Measurements from ENCODE around the gene ENDOD1. TPM values are rescaled to one million over a fixed set of nuclear protein-coding genes. Genes with fewer than 3 reads are reported as not detected.

The ENDOD1 gene
- total and polyA plus RNA-seq, 2 donors (not counting 1 experiment from before 2014, with no cell fraction given): 7.0 to 11.7 TPM

DNA sequence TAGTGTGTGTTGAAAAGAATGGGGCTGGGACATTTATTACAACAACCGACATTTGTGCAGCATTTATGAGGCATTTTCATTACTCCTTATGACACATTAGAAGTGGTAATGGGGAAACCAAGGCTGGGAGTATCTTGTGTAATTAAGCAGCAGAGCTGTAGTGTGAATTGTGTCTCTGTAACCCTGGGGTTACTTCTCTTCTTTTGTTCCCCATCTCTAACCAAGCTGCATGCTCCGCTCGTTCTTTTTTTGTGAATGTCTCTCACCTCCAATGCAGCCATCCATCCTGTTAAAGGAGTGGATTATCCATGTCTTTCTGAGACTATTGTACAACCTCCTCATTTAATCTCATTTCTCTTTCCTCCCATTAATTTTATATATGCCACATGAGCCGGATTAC lies 65.7 kb downstream of the ENDOD1 start:
- CTCF ChIA-PET: interaction anchor here (0.6 to 9.0 kb wide), 20 partner anchors 11 to 680 kb away, joined by 3 to 207 read pairs (median 5); partner anchors contain the start of genes FAM76B and SESN3
- peak overlapping the region; percentile 2 for H3K27ac Mint-ChIP-seq
- Histone ChIP-seq H3K27me3 (replicated peaks in 1 of 4; ENCODE audit: control extremely low read depth in 1 of 4, control insufficient read depth in 3 of 4, insufficient read depth in 4 of 4, low read length in 3 of 4) (no peaks in the 10 kb centered on the region), H3K27ac (ENCODE audit: low read length in 2 of 2) (no peak overlapping the region), H3K9me3 (ENCODE audit: control extremely low read depth in 1 of 3, control insufficient read depth in 2 of 3, insufficient read depth in 1 of 3, low read length in 2 of 3) (peaks cover 0 to 7% (median 0%) of the 10 kb centered on the region in 3 donors), H3K4me2 (replicated peaks; ENCODE audit: low read depth, low read length, poor library complexity, severe bottlenecking) (no peak overlapping the region), H3K4me1 (ENCODE audit: control insufficient read depth in 2 of 2, insufficient read depth in 2 of 2, low read length in 2 of 2) (peaks cover 24 to 36% of the 10 kb centered on the region in 2 donors), H3K79me2 (ENCODE audit: control insufficient read depth, insufficient read depth, low read length) (no peaks in the 10 kb centered on the region), H3K36me3 (replicated peaks in 1 of 2; ENCODE audit: control extremely low read depth in 1 of 2, control insufficient read depth in 1 of 2, extremely low read depth in 1 of 2, insufficient read depth in 2 of 2, low read length in 1 of 2) (no peaks in the 10 kb centered on the region), H2AFZ (ENCODE audit: insufficient read depth, low read depth, low read length, poor library complexity, severe bottlenecking) (no peak overlapping the region), H4K20me1 (ENCODE audit: control insufficient read depth, insufficient read depth, low read length, poor library complexity, severe bottlenecking) (no peaks in the 10 kb centered on the region), H3K4me3 (ENCODE audit: control extremely low read depth in 1 of 5, extremely low read depth in 1 of 5, insufficient read depth in 1 of 5, low read depth in 2 of 5, low read length in 4 of 5) (no peak overlapping the region), H3K9ac (ENCODE audit: low read length) (no peak overlapping the region)
- ATAC-seq (ENCODE audit: low read depth): no peak
- intact Hi-C loops (cut with micrococcal nuclease): loop anchor here (10.0 kb wide), 2 partner anchors 1089 to 1239 kb away; partner anchors contain the start of gene JRKL
- no peak for DNase-seq
- H3K27me3 Mint-ChIP-seq: no peaks in the 10 kb centered on the region
- H3K9me3 Mint-ChIP-seq (ENCODE audit: insufficient read depth): no peaks in the 10 kb centered on the region
- WGBS (ENCODE audit: insufficient coverage): no CpG with 5 or more reads among the region's 4 CpGs
- POLR2A ChIA-PET: interaction anchor here (0.6 to 1.7 kb wide), 2 partner anchors 76 to 644 kb away, joined by 3 to 4 read pairs; partner anchors contain the start of gene SESN3
- TF ChIP-seq, protein P1, sequence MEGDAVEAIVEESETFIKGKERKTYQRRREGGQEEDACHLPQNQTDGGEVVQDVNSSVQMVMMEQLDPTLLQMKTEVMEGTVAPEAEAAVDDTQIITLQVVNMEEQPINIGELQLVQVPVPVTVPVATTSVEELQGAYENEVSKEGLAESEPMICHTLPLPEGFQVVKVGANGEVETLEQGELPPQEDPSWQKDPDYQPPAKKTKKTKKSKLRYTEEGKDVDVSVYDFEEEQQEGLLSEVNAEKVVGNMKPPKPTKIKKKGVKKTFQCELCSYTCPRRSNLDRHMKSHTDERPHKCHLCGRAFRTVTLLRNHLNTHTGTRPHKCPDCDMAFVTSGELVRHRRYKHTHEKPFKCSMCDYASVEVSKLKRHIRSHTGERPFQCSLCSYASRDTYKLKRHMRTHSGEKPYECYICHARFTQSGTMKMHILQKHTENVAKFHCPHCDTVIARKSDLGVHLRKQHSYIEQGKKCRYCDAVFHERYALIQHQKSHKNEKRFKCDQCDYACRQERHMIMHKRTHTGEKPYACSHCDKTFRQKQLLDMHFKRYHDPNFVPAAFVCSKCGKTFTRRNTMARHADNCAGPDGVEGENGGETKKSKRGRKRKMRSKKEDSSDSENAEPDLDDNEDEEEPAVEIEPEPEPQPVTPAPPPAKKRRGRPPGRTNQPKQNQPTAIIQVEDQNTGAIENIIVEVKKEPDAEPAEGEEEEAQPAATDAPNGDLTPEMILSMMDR (IDR thresholded peaks at IDR 0.05): no peak
- no peak for TF ChIP-seq EZH2 (IDR thresholded peaks at IDR 0.05; ENCODE audit: borderline replicate concordance, insufficient read depth, low read depth, low read length, poor library complexity, severe bottlenecking)
- peaks cover 38% of the 10 kb centered on the region for H3K4me1 Mint-ChIP-seq
- no peak overlapping the region for H3K4me3 Mint-ChIP-seq

DNA sequence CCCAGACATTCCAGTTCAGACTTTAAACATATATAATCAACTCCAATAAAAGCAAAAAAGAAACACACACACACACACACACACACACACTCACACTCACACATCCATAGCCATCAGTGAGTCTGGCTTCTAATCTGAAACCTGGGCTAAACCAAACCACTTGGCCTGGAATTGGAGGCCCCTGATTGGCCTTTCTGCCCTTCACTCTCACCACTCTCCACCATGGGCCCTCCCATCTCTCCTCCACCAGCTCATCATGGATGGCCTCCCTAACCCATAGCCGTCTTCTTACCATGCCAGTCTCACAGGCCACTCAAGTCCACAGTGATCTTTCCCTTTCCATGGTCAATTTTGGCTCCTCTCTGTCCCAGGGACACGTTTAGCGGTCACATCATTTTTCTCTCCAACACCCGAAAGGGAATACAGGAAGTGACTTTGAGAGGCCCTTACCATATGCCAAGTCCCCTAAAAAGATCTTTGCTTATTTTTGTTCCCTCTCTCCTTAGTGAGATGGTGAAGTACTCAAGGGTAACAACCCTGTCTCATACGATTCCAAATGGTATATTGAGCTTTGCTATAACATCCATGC lies 66.6 kb downstream of the ENDOD1 start:
- Histone ChIP-seq H3K4me1 (ENCODE audit: control insufficient read depth in 2 of 2, insufficient read depth in 2 of 2, low read length in 2 of 2) (peaks cover 24 to 32% of the 10 kb centered on the region in 2 donors), H3K4me3 (ENCODE audit: control extremely low read depth in 1 of 5, extremely low read depth in 1 of 5, insufficient read depth in 1 of 5, low read depth in 2 of 5, low read length in 4 of 5) (no peak overlapping the region), H3K9me3 (ENCODE audit: control extremely low read depth in 1 of 3, control insufficient read depth in 2 of 3, insufficient read depth in 1 of 3, low read length in 2 of 3) (peaks cover 0 to 7% (median 0%) of the 10 kb centered on the region in 3 donors), H3K27me3 (replicated peaks in 1 of 4; ENCODE audit: control extremely low read depth in 1 of 4, control insufficient read depth in 3 of 4, insufficient read depth in 4 of 4, low read length in 3 of 4) (no peaks in the 10 kb centered on the region), H3K79me2 (ENCODE audit: control insufficient read depth, insufficient read depth, low read length) (no peaks in the 10 kb centered on the region), H3K27ac (ENCODE audit: low read length in 2 of 2) (no peak overlapping the region), H4K20me1 (ENCODE audit: control insufficient read depth, insufficient read depth, low read length, poor library complexity, severe bottlenecking) (no peaks in the 10 kb centered on the region), H2AFZ (ENCODE audit: insufficient read depth, low read depth, low read length, poor library complexity, severe bottlenecking) (no peak overlapping the region), H3K4me2 (replicated peaks; ENCODE audit: low read depth, low read length, poor library complexity, severe bottlenecking) (no peak overlapping the region), H3K36me3 (replicated peaks in 1 of 2; ENCODE audit: control extremely low read depth in 1 of 2, control insufficient read depth in 1 of 2, extremely low read depth in 1 of 2, insufficient read depth in 2 of 2, low read length in 1 of 2) (no peaks in the 10 kb centered on the region), H3K9ac (ENCODE audit: low read length) (no peak overlapping the region)
- no peak for TF ChIP-seq EZH2 (IDR thresholded peaks at IDR 0.05; ENCODE audit: borderline replicate concordance, insufficient read depth, low read depth, low read length, poor library complexity, severe bottlenecking)
- TF ChIP-seq, protein P1 (IDR thresholded peaks at IDR 0.05): no peak
- Mint-ChIP-seq H3K4me3 (no peak overlapping the region), H3K4me1 (peaks cover 38% of the 10 kb centered on the region), H3K27me3 (no peaks in the 10 kb centered on the region), H3K9me3 (ENCODE audit: insufficient read depth) (no peaks in the 10 kb centered on the region), H3K27ac (peak overlapping the region; percentile 32)
- CTCF ChIA-PET: interaction anchor here (0.6 to 9.0 kb wide), 11 partner anchors 9 to 679 kb away, joined by 3 to 207 read pairs (median 3); no protein-coding TSS in a partner anchor
- DNase-seq (no peak), ATAC-seq (ENCODE audit: low read depth) (no peak)
- intact Hi-C loops (cut with micrococcal nuclease): loop anchor here (10.0 kb wide), 2 partner anchors 1089 to 1239 kb away; partner anchors contain the start of gene JRKL
- WGBS (ENCODE audit: insufficient coverage): 87% methylated on average over 5 of the region's 5 CpGs
- POLR2A ChIA-PET: interaction anchor here (0.6 kb wide), 2 partner anchors 10 to 644 kb away, joined by 3 to 4 read pairs; no protein-coding TSS in a partner anchor

Measured in B cell (primary cell).